Astrocyte (in vitro differentiated cells and primary cell): ENCODE measurements around the gene PER2. TPM values are rescaled to one million over a fixed set of nuclear protein-coding genes. Genes with fewer than 3 reads are reported as not detected.

Experiments
- DNase-seq: peaks from one replicate; pipeline ENCODE4 v3.0.0-alpha.2; 2010; ENCODE audit warnings: low read depth
- FAIRE-seq: peaks from 2 replicates; lab custom pipeline; 2011; peaks lifted over from hg19 to GRCh38; lab: Jason Lieb, UNC
- H2AFZ ChIP-seq: 2 replicates; pipeline ENCODE4 v1.6.0; 2012; ENCODE audit warnings: low read depth, low read length, inconsistent platforms
- H3K27ac ChIP-seq: 2 replicates; pipeline ENCODE4 v1.5.1; 2011; ENCODE audit warnings: low read depth, low read length, inconsistent platforms
- H3K27me3 ChIP-seq: 2 replicates; pipeline ENCODE4 v1.6.0; 2011; ENCODE audit warnings: low read length, inconsistent platforms; ENCODE audit not compliant: insufficient read depth
- H3K36me3 ChIP-seq: 2 replicates; pipeline ENCODE4 v1.5.1; 2011; ENCODE audit warnings: low read length, inconsistent platforms; ENCODE audit not compliant: insufficient read depth
- H3K4me1 ChIP-seq: 2 replicates; pipeline ENCODE4 v1.5.1; 2011; ENCODE audit warnings: low read length, inconsistent platforms; ENCODE audit not compliant: insufficient read depth
- H3K4me2 ChIP-seq: 2 replicates; pipeline ENCODE4 v1.6.0; 2012; ENCODE audit warnings: low read length, inconsistent platforms
- H3K4me3 ChIP-seq: 2 replicates; pipeline ENCODE4 v1.5.1; 2011; ENCODE audit warnings: low read depth, mild to moderate bottlenecking, low read length, inconsistent platforms; ENCODE audit not compliant: insufficient read depth
- H3K79me2 ChIP-seq: 2 replicates; pipeline ENCODE4 v1.6.0; 2012; ENCODE audit warnings: mild to moderate bottlenecking, low read length, inconsistent platforms; ENCODE audit not compliant: insufficient read depth
- H3K9ac ChIP-seq: 2 replicates; pipeline ENCODE4 v1.6.0; 2012; ENCODE audit warnings: mild to moderate bottlenecking, low read length, inconsistent platforms
- H3K9me3 ChIP-seq: 2 replicates; pipeline ENCODE4 v1.5.1; 2012; ENCODE audit warnings: low read depth, mild to moderate bottlenecking, low read length, inconsistent platforms; ENCODE audit not compliant: insufficient read depth
- H4K20me1 ChIP-seq: 2 replicates; pipeline ENCODE4 v1.6.0; 2012; ENCODE audit warnings: low read length, inconsistent platforms; ENCODE audit not compliant: insufficient read depth
- H3K27ac Mint-ChIP-seq: one replicate; pipeline ENCODE4 v1.8.0; 2021; ENCODE audit warnings: mild to moderate bottlenecking, mixed read lengths; ENCODE audit not compliant: unreplicated experiment
- H3K27me3 Mint-ChIP-seq: one replicate; pipeline ENCODE4 v1.8.0; 2021; ENCODE audit warnings: low read depth, mixed read lengths; ENCODE audit not compliant: unreplicated experiment
- H3K36me3 Mint-ChIP-seq: one replicate; pipeline ENCODE4 v1.8.0; 2021; ENCODE audit warnings: low read depth, mixed read lengths; ENCODE audit not compliant: unreplicated experiment
- H3K4me1 Mint-ChIP-seq: one replicate; pipeline ENCODE4 v1.8.0; 2021; ENCODE audit warnings: low read depth, mixed read lengths; ENCODE audit not compliant: unreplicated experiment
- H3K4me3 Mint-ChIP-seq: one replicate; pipeline ENCODE4 v1.8.0; 2021; ENCODE audit warnings: mild to moderate bottlenecking, moderate library complexity, mixed read lengths; ENCODE audit not compliant: unreplicated experiment
- H3K9me3 Mint-ChIP-seq: one replicate; pipeline ENCODE4 v1.8.0; 2021; ENCODE audit warnings: mild to moderate bottlenecking, mixed read lengths; ENCODE audit not compliant: unreplicated experiment
- EZH2 ChIP-seq: IDR thresholded peaks from 2 replicates; pipeline ENCODE4 v1.6.1; 2012; ENCODE audit warnings: mild to moderate bottlenecking, low read length, inconsistent platforms; ENCODE audit not compliant: insufficient read depth
- total RNA-seq: library from RNA; stranded (reverse); gene quantifications from 2 replicates; pipeline ENCODE4 v1.2.1, GENCODE V29; 2021
- TF ChIP-seq, protein P1 (sequence below): IDR thresholded peaks from 2 replicates; pipeline ENCODE4 v1.5.1; 2011; ENCODE audit warnings: low read depth, mild to moderate bottlenecking, inconsistent platforms, low read length, moderate library complexity; ENCODE audit not compliant: insufficient read depth

The PER2 gene
- total RNA-seq, 1 donor from 2014 or later: 2.0 TPM

DNA sequence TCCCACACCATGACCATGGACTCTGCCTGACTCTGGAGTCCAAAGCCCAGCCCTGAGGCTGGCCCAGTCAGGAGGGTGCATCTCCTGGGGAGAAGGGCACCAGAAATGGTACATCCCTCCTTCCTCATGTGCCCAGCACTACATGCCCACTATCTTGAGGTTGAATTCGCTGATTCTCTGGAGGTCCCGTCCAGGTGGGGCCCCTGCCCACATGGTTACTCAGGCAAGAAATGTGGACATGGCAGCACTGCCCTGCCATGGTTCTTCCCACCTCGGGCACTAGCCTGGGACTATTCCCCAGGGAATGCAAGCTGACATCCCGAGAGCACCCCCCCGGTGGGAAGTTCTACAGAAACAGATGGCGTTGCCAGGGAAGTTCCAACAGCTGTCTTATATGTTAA, 33.3 kb downstream of the PER2 start:
- H3K27ac Mint-ChIP-seq: no peak overlapping the region
- H3K27ac ChIP-seq: no peak overlapping the region
- no peak overlapping the region for H3K9ac ChIP-seq
- TF ChIP-seq EZH2: no peak
- TF ChIP-seq, protein P1, sequence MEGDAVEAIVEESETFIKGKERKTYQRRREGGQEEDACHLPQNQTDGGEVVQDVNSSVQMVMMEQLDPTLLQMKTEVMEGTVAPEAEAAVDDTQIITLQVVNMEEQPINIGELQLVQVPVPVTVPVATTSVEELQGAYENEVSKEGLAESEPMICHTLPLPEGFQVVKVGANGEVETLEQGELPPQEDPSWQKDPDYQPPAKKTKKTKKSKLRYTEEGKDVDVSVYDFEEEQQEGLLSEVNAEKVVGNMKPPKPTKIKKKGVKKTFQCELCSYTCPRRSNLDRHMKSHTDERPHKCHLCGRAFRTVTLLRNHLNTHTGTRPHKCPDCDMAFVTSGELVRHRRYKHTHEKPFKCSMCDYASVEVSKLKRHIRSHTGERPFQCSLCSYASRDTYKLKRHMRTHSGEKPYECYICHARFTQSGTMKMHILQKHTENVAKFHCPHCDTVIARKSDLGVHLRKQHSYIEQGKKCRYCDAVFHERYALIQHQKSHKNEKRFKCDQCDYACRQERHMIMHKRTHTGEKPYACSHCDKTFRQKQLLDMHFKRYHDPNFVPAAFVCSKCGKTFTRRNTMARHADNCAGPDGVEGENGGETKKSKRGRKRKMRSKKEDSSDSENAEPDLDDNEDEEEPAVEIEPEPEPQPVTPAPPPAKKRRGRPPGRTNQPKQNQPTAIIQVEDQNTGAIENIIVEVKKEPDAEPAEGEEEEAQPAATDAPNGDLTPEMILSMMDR: no peak
- peaks cover 6% of the 10 kb centered on the region for H3K36me3 Mint-ChIP-seq
- peaks cover 3% of the 10 kb centered on the region for H4K20me1 ChIP-seq
- DNase-seq: no peak
- peaks cover 9% of the 10 kb centered on the region for H3K27me3 Mint-ChIP-seq
- H2AFZ ChIP-seq: no peak overlapping the region
- no peak overlapping the region for H3K4me3 Mint-ChIP-seq
- no peak overlapping the region for H3K4me3 ChIP-seq
- H3K27me3 ChIP-seq: no peaks in the 10 kb centered on the region
- H3K9me3 Mint-ChIP-seq: no peaks in the 10 kb centered on the region
- H3K4me1 ChIP-seq: no peaks in the 10 kb centered on the region
- H3K4me1 Mint-ChIP-seq: no peaks in the 10 kb centered on the region
- no peaks in the 10 kb centered on the region for H3K79me2 ChIP-seq
- no peak overlapping the region for H3K4me2 ChIP-seq
- H3K9me3 ChIP-seq: no peaks in the 10 kb centered on the region
- H3K36me3 ChIP-seq: peaks cover 4% of the 10 kb centered on the region
- no peak for FAIRE-seq

DNA sequence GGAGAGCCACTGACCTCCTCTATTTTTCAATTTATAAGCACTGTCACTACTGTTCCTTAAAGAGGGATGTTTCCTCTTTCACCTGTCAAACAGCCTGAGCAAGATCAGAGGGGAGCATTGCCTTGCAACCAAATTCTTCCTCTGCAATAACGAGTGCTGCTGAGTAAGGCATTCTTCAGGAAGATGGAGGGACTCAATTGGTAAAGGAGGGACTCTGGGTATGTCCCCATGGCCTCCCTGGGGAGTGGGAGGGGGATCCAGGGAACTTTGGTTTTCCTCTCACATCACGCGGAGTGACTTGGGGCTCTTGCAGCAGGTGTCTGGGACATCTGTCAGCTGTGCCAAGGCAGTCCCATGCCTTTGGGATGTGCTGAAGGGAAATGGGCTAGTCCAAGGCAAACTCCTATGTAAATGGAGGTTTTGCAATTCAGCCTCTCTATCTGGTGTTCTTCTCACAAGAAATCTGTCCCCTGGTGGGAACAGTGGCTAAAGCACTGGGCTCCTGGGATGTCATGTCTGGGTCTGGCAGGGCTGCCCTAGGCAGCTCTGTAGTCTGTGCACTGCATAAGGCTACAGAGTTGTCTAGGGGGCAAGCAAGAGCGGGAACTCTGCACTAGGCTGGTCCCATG, 34.2 kb downstream of the PER2 start:
- Mint-ChIP-seq H3K36me3 (peaks cover 6% of the 10 kb centered on the region), H3K4me3 (no peak overlapping the region)

More for the DNA sequence above, 34.2 kb downstream of the PER2 start:
- no peaks in the 10 kb centered on the region for H3K9me3 Mint-ChIP-seq
- no peaks in the 10 kb centered on the region for H3K79me2 ChIP-seq
- no peaks in the 10 kb centered on the region for H3K4me1 ChIP-seq
- H3K27me3 Mint-ChIP-seq: peaks cover 9% of the 10 kb centered on the region
- no peaks in the 10 kb centered on the region for H3K27me3 ChIP-seq
- H3K9ac ChIP-seq: no peak overlapping the region
- no peaks in the 10 kb centered on the region for H3K4me1 Mint-ChIP-seq
- no peak overlapping the region for H2AFZ ChIP-seq
- TF ChIP-seq, protein P1: no peak
- TF ChIP-seq EZH2: no peak
- H3K27ac ChIP-seq: no peak overlapping the region
- H3K4me3 ChIP-seq: no peak overlapping the region
- no peak overlapping the region for H3K27ac Mint-ChIP-seq
- no peak for DNase-seq
- peaks cover 3% of the 10 kb centered on the region for H4K20me1 ChIP-seq
- no peak overlapping the region for H3K4me2 ChIP-seq
- peaks cover 4% of the 10 kb centered on the region for H3K36me3 ChIP-seq
- H3K9me3 ChIP-seq: no peaks in the 10 kb centered on the region
- FAIRE-seq: no peak
